Measurements from ENCODE around the gene BMP10. TPM values are rescaled to one million over a fixed set of nuclear protein-coding genes. Genes with fewer than 3 reads are reported as not detected.

The BMP10 gene
- total RNA-seq (2014; rRNA removed; shearing (Covaris generic); ENCODE audit: low replicate concordance), result not detected in 2 replicates

GRCh38 chr2:68871159-68871764, at the start of gene BMP10:
Gene BMP10, minus strand, starts transcription at chr2:68871397. Its CDS starts 39 bp downstream, at chr2:68871358.
- no peaks in the 10 kb centered on the region for H3K27me3 ChIP-seq

GRCh38 chr2:68920481-68921170, 49.4 kb upstream of the BMP10 start:
- no peak for DNase-seq
- Histone ChIP-seq H3K27me3 (no peaks in the 10 kb centered on the region), H3K9me3 (no peaks in the 10 kb centered on the region), H3K4me3 (no peak overlapping the region), H3K36me3 (no peaks in the 10 kb centered on the region)

More at GRCh38 chr2:68871159-68871764, at the start of gene BMP10:
- no peaks in the 10 kb centered on the region for H3K36me3 ChIP-seq
- DNase-seq, result no peak
- H3K9me3 ChIP-seq, result no peaks in the 10 kb centered on the region
- no peak within 1 kb of the TSS for H3K4me3 ChIP-seq

- no peak for DNase-seq
- H3K27me3 ChIP-seq, result no peaks in the 10 kb centered on the region
- no peaks in the 10 kb centered on the region for H3K9me3 ChIP-seq
- no peak overlapping the region for H3K4me3 ChIP-seq
- no peaks in the 10 kb centered on the region for H3K36me3 ChIP-seq
Observed at GRCh38 chr2:68918497-68918896, 47.3 kb upstream of the BMP10 start.

GRCh38 chr2:68917034-68917718, 46.0 kb upstream of the BMP10 start:
- no peak overlapping the region for H3K4me3 ChIP-seq
- H3K27me3 ChIP-seq, result no peaks in the 10 kb centered on the region
- DNase-seq, result no peak
- H3K36me3 ChIP-seq, result no peaks in the 10 kb centered on the region
- no peaks in the 10 kb centered on the region for H3K9me3 ChIP-seq

- Histone ChIP-seq H3K9me3 (no peaks in the 10 kb centered on the region), H3K27me3 (no peaks in the 10 kb centered on the region), H3K36me3 (no peaks in the 10 kb centered on the region), H3K4me3 (no peak overlapping the region)
- DNase-seq, result no peak
Observed at GRCh38 chr2:68916226-68916625, 45.0 kb upstream of the BMP10 start.

GRCh38 chr2:68915393-68915792, 44.2 kb upstream of the BMP10 start:
- no peaks in the 10 kb centered on the region for H3K27me3 ChIP-seq
- no peaks in the 10 kb centered on the region for H3K9me3 ChIP-seq
- no peak for DNase-seq
- H3K36me3 ChIP-seq, result no peaks in the 10 kb centered on the region
- H3K4me3 ChIP-seq, result no peak overlapping the region

- Histone ChIP-seq H3K27me3 (no peaks in the 10 kb centered on the region), H3K9me3 (no peaks in the 10 kb centered on the region), H3K4me3 (no peak overlapping the region), H3K36me3 (no peaks in the 10 kb centered on the region)
- DNase-seq, result no peak
Observed at GRCh38 chr2:68913359-68913758, 42.2 kb upstream of the BMP10 start.

- Histone ChIP-seq H3K27me3 (no peaks in the 10 kb centered on the region), H3K9me3 (no peaks in the 10 kb centered on the region), H3K4me3 (no peak overlapping the region), H3K36me3 (no peaks in the 10 kb centered on the region)
- DNase-seq, result no peak
Observed at GRCh38 chr2:68912732-68913131, 41.5 kb upstream of the BMP10 start.

GRCh38 chr2:68912111-68912510, 40.9 kb upstream of the BMP10 start:
- H3K9me3 ChIP-seq, result no peaks in the 10 kb centered on the region

GRCh38 chr2:68911709-68912108, 40.5 kb upstream of the BMP10 start:
- no peaks in the 10 kb centered on the region for H3K9me3 ChIP-seq
- H3K27me3 ChIP-seq, result no peaks in the 10 kb centered on the region
- no peak overlapping the region for H3K4me3 ChIP-seq
- no peaks in the 10 kb centered on the region for H3K36me3 ChIP-seq
- no peak for DNase-seq

More at GRCh38 chr2:68912111-68912510, 40.9 kb upstream of the BMP10 start:
- Histone ChIP-seq H3K27me3 (no peaks in the 10 kb centered on the region), H3K4me3 (no peak overlapping the region), H3K36me3 (no peaks in the 10 kb centered on the region)
- no peak for DNase-seq

- H3K36me3 ChIP-seq, result no peaks in the 10 kb centered on the region
- H3K4me3 ChIP-seq, result no peak overlapping the region
- no peaks in the 10 kb centered on the region for H3K27me3 ChIP-seq
- no peak for DNase-seq
- no peaks in the 10 kb centered on the region for H3K9me3 ChIP-seq
Observed at GRCh38 chr2:68911246-68911645, 40.0 kb upstream of the BMP10 start.

GRCh38 chr2:68909793-68910674, 38.8 kb upstream of the BMP10 start:
- no peak overlapping the region for H3K4me3 ChIP-seq

GRCh38 chr2:68908392-68908970, 37.3 kb upstream of the BMP10 start:
- Histone ChIP-seq H3K36me3 (no peaks in the 10 kb centered on the region), H3K9me3 (peaks cover 3% of the 10 kb centered on the region; the same call in 1 of the 2 replicates), H3K27me3 (no peaks in the 10 kb centered on the region), H3K4me3 (no peak overlapping the region)
- peak; percentile 91 for DNase-seq

More at GRCh38 chr2:68909793-68910674, 38.8 kb upstream of the BMP10 start:
- no peaks in the 10 kb centered on the region for H3K27me3 ChIP-seq
- H3K36me3 ChIP-seq, result no peaks in the 10 kb centered on the region
- peak; percentile 64 for DNase-seq
- H3K9me3 ChIP-seq, result no peaks in the 10 kb centered on the region

GRCh38 chr2:68907920-68908253, 36.7 kb upstream of the BMP10 start:
- Histone ChIP-seq H3K9me3 (peaks cover 6% of the 10 kb centered on the region), H3K36me3 (no peaks in the 10 kb centered on the region), H3K4me3 (no peak overlapping the region), H3K27me3 (no peaks in the 10 kb centered on the region)
- no peak for DNase-seq

- H3K4me3 ChIP-seq, result no peak overlapping the region
- H3K9me3 ChIP-seq, result peaks cover 6% of the 10 kb centered on the region
- H3K27me3 ChIP-seq, result no peaks in the 10 kb centered on the region
- no peaks in the 10 kb centered on the region for H3K36me3 ChIP-seq
- no peak for DNase-seq
Observed at GRCh38 chr2:68907232-68907919, 36.2 kb upstream of the BMP10 start.

GRCh38 chr2:68906716-68907115, 35.5 kb upstream of the BMP10 start:
- Histone ChIP-seq H3K36me3 (no peaks in the 10 kb centered on the region), H3K4me3 (no peak overlapping the region), H3K27me3 (no peaks in the 10 kb centered on the region), H3K9me3 (peaks cover 7% of the 10 kb centered on the region)
- DNase-seq, result no peak
